ENCODE results near the gene SMC1B.
"Not testable (repeated sequence)": the region's sequence is repeated elsewhere in the genome, so short reads cannot be mapped to it uniquely, and the experiment has no call there.

Gene SMC1B

DNA sequence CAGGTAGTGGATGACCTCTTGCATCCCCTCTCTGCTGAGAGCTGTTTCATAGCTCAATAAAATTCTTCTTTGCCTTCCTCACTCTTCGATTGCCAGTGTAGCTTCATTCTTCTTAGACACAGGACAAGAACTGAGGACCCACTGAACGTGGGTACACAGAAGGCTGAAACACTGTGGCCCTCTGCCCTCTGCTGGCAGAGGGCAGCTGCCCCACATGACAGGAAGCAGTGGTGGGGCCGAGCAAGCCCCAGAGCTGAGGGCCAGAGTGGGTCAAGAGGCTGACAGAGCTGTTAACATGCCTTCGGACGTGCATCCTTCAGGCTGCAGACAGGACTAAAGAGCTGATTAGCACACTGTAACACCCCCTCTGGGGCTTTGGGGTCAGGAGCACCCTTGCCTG lies 15.6 kb downstream of the SMC1B start:
- DNase-seq (ENCODE audit: low read depth) = no peak

DNA sequence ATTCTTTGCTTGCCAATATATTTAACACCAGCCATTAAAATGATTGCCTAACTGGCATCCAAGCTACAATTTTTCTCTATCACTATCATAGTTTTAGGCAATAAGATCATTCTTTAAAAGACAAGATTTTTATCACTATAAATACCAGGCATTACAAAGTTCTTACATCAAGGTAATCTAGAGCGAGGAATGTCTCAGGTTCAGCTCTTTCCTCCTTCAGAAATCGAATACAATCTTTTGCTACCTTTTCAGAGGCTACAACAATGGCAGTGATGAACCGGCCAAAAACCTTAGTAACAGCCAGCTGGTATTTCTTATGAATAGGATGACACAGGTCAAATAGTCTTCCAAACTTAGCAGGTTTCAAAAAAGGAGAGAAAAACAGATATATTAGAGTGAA lies 23.9 kb downstream of the SMC1B start:
- DNase-seq (ENCODE audit: low read depth) = no peak
- TF ChIP-seq CTCF (conservative IDR thresholded peaks at IDR 0.05; ENCODE audit: low read depth, low read length) = no peak
- no peak overlapping the region for H3K4me3 ChIP-seq (ENCODE audit: low read length)

More for the DNA sequence above, 15.6 kb downstream of the SMC1B start:
- H3K4me3 ChIP-seq (ENCODE audit: low read length) = no peak overlapping the region
- no peak for TF ChIP-seq CTCF (conservative IDR thresholded peaks at IDR 0.05; ENCODE audit: low read depth, low read length)

GRCh38 chr22:45381348-45381747 lies 32.1 kb downstream of the SMC1B start:
- DNase-seq (ENCODE audit: low read depth) = no peak
- no peak for TF ChIP-seq CTCF (conservative IDR thresholded peaks at IDR 0.05; ENCODE audit: low read depth, low read length)
- H3K4me3 ChIP-seq (ENCODE audit: low read length) = no peak overlapping the region

GRCh38 chr22:45376703-45377102 lies 36.7 kb downstream of the SMC1B start:
- TF ChIP-seq CTCF (conservative IDR thresholded peaks at IDR 0.05; ENCODE audit: low read depth, low read length) = no peak
- no peak for DNase-seq (ENCODE audit: low read depth)

DNA sequence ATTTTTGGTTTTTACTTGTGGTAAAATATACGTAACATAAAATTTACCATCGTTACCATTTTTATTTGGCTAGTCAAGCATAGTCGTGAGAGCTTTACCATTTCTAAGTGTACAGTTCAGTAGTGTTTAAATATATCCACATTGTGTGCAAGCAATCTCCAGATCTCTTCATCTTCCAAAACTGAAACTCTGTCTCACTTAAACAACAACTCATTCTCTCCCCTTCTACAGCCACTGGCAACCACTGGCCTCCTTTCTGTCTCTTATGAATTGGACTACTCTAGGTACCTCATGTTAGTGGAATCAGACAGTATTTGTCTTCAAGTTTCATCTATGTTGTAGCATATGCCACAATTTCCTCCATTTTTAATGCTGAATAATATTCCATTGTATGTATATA lies 37.4 kb downstream of the SMC1B start:
- TF ChIP-seq CTCF (conservative IDR thresholded peaks at IDR 0.05; ENCODE audit: low read depth, low read length) = no peak
- DNase-seq (ENCODE audit: low read depth) = no peak
- H3K4me3 ChIP-seq (ENCODE audit: low read length) = no peak overlapping the region

More at GRCh38 chr22:45376703-45377102, 36.7 kb downstream of the SMC1B start:
- H3K4me3 ChIP-seq (ENCODE audit: low read length) = no peak overlapping the region

GRCh38 chr22:45373592-45373991 lies 39.8 kb downstream of the SMC1B start:
- not testable (repeated sequence) for H3K4me3 ChIP-seq (ENCODE audit: low read length); DNase-seq (ENCODE audit: low read depth)

GRCh38 chr22:45366713-45367112 lies 46.7 kb downstream of the SMC1B start:
- H3K4me3 ChIP-seq (ENCODE audit: low read length) = no peak overlapping the region
- no peak for DNase-seq (ENCODE audit: low read depth)
- TF ChIP-seq CTCF (conservative IDR thresholded peaks at IDR 0.05; ENCODE audit: low read depth, low read length) = no peak

DNA sequence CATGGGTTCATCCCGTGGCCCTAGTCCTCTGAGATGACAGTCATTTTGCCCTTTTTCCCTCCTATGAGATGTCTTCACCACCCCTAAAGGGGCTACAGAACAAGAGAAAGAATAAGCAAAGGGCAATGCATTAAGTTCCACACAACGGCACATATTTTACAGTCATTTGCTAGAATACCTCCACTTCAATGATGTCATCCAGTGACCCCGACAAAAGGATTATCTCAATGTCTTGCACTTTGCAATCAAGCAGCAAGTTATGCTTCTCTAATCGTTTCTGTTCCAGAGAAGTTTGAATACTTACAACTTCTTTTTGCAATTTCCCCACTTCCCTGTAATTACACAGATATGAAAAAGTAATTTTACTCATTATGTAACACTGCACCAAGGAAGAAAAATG lies 53.8 kb downstream of the SMC1B start:
- TF ChIP-seq CTCF (conservative IDR thresholded peaks at IDR 0.05; ENCODE audit: low read depth, low read length) = no peak
- DNase-seq (ENCODE audit: low read depth) = peak; percentile 11
- no peak overlapping the region for H3K4me3 ChIP-seq (ENCODE audit: low read length)

Measured in retinal pigment epithelial cell (primary cell).